ENCODE measurements around the gene DSTYK.

DSTYK gene

DNA sequence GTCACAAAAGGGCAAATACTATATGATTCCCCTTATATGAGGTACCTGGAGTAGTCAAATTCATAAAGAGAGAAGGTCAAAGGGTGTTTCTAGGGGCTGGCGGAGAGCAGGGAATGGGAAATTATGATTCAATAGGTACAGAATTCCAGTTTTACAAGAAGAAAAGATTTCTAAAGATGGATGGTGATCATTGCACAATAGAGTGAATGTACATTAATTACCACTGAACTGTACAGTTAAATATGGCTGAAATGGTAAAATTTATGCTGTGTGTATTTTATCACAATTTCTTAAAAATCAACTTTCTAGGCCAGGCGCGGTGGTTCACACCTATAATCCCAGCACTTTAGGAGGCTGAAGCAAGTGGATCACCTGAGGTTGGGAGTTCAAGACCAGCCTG lies 109.1 kb downstream of the DSTYK start (continued):
- TF ChIP-seq, protein P1, sequence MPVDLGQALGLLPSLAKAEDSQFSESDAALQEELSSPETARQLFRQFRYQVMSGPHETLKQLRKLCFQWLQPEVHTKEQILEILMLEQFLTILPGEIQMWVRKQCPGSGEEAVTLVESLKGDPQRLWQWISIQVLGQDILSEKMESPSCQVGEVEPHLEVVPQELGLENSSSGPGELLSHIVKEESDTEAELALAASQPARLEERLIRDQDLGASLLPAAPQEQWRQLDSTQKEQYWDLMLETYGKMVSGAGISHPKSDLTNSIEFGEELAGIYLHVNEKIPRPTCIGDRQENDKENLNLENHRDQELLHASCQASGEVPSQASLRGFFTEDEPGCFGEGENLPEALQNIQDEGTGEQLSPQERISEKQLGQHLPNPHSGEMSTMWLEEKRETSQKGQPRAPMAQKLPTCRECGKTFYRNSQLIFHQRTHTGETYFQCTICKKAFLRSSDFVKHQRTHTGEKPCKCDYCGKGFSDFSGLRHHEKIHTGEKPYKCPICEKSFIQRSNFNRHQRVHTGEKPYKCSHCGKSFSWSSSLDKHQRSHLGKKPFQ (tag by site-specific recombination; IDR thresholded peaks at IDR 0.05): no peak
- TF ChIP-seq, protein P2, sequence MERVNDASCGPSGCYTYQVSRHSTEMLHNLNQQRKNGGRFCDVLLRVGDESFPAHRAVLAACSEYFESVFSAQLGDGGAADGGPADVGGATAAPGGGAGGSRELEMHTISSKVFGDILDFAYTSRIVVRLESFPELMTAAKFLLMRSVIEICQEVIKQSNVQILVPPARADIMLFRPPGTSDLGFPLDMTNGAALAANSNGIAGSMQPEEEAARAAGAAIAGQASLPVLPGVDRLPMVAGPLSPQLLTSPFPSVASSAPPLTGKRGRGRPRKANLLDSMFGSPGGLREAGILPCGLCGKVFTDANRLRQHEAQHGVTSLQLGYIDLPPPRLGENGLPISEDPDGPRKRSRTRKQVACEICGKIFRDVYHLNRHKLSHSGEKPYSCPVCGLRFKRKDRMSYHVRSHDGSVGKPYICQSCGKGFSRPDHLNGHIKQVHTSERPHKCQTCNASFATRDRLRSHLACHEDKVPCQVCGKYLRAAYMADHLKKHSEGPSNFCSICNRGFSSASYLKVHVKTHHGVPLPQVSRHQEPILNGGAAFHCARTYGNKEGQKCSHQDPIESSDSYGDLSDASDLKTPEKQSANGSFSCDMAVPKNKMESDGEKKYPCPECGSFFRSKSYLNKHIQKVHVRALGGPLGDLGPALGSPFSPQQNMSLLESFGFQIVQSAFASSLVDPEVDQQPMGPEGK (tag by site-specific recombination; IDR thresholded peaks at IDR 0.05): no peak
- no peak for TF ChIP-seq ZNF707 (tag by site-specific recombination; IDR thresholded peaks at IDR 0.05)

DNA sequence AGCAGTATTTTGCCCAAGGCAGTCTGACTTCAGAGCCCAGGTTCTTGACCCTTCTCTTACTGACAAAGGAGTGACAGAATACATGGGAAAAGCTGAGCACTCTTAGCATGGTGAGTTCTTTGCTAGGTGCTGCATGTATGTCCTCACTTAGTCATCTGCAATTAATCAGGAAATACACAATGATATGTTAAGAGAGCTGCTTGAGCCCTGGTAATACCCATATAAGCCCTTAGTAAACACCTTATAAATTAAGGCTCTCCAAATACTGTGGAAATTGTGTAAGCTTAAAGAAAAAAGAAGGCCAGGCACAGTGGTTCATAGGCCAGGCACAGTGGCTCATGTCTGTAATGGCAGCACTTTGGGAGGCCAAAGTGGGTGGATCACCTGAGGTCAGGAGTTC lies 113.3 kb downstream of the DSTYK start:
- ChIA-PET POLR2A (no interaction called here), CTCF (interaction anchor here (1.1 to 1.5 kb wide), 2 partner anchors 109 to 158 kb away, joined by 3 read pairs; no protein-coding TSS in a partner anchor)
- Histone ChIP-seq H3K4me1 (ENCODE audit: control insufficient read depth, insufficient read depth, low read length) (no peaks in the 10 kb centered on the region), H3K9me3 (ENCODE audit: control insufficient read depth, insufficient read depth, low read depth, low read length) (no peaks in the 10 kb centered on the region), H3K36me3 (ENCODE audit: control insufficient read depth in 2 of 2, insufficient read depth in 1 of 2, low read length in 2 of 2) (peaks cover 58 to 96% of the 10 kb centered on the region in 2 experiments), H3K27ac (ENCODE audit: extremely low read depth, low read depth, low read length) (no peak overlapping the region), H3K4me3 (ENCODE audit: low read depth, low read length) (no peak overlapping the region)
- TF ChIP-seq YY1 (tag by site-specific recombination; IDR thresholded peaks at IDR 0.05): no peak
- TF ChIP-seq ZNF777 (tag by site-specific recombination; IDR thresholded peaks at IDR 0.05; ENCODE audit: borderline replicate concordance): no peak
- no peak for TF ChIP-seq GLI2 (tag by site-specific recombination; IDR thresholded peaks at IDR 0.05; ENCODE audit: borderline replicate concordance, low read depth)
- no peak for TF ChIP-seq ZNF843 (tag by site-specific recombination; IDR thresholded peaks at IDR 0.05)
- no peak for TF ChIP-seq ZBTB48 (tag by site-specific recombination; IDR thresholded peaks at IDR 0.05)
- TF ChIP-seq, protein P3, sequence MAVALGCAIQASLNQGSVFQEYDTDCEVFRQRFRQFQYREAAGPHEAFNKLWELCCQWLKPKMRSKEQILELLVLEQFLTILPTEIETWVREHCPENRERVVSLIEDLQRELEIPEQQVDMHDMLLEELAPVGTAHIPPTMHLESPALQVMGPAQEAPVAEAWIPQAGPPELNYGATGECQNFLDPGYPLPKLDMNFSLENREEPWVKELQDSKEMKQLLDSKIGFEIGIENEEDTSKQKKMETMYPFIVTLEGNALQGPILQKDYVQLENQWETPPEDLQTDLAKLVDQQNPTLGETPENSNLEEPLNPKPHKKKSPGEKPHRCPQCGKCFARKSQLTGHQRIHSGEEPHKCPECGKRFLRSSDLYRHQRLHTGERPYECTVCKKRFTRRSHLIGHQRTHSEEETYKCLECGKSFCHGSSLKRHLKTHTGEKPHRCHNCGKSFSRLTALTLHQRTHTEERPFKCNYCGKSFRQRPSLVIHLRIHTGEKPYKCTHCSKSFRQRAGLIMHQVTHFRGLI (tag by site-specific recombination; IDR thresholded peaks at IDR 0.05): no peak
- TF ChIP-seq HOXD13 (CRISPR knock-in tag; IDR thresholded peaks at IDR 0.05; ENCODE audit: borderline replicate concordance): no peak
- no peak for TF ChIP-seq ZNF239 (tag by site-specific recombination; IDR thresholded peaks at IDR 0.05)
- no peak for TF ChIP-seq ZNF146 (tag by site-specific recombination; IDR thresholded peaks at IDR 0.05)
- TF ChIP-seq GLI4 (tag by site-specific recombination; IDR thresholded peaks at IDR 0.05): no peak

DNA sequence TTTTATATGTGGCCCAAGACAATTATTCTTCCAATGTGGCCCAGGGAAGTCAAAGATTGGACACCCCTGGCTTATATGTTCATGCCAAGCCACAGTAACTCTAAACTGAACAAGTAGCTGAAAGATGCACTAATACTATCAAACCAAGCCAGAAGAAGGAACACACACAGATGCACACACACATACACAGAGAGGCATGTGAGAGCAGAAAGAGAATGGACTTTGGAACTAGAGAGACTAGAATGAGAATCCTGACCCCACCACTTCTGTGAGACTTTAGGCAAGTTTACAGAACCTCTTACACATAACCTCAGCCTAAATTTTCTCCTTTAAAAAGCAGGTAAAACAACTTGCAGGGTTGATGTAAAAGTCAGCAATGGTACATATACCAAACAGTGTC lies 116.1 kb downstream of the DSTYK start:
- POLR2A ChIA-PET: no interaction called here
- no peak overlapping the region for H3K27ac ChIP-seq (ENCODE audit: extremely low read depth, low read depth, low read length)
- CTCF ChIA-PET: interaction anchor here (0.5 to 1.3 kb wide), 2 partner anchors 8 to 587 kb away, joined by 3 read pairs; no protein-coding TSS in a partner anchor
- no peaks in the 10 kb centered on the region for H3K9me3 ChIP-seq (ENCODE audit: control insufficient read depth, insufficient read depth, low read depth, low read length)
- no peak overlapping the region for H3K4me3 ChIP-seq (ENCODE audit: low read depth, low read length)
- H3K4me1 ChIP-seq (ENCODE audit: control insufficient read depth, insufficient read depth, low read length): no peaks in the 10 kb centered on the region
- no peak for TF ChIP-seq RBAK (tag by site-specific recombination; IDR thresholded peaks at IDR 0.05)
- no peak for TF ChIP-seq ZNF214 (tag by site-specific recombination; IDR thresholded peaks at IDR 0.05; ENCODE audit: borderline replicate concordance)
- TF ChIP-seq ZNF521 (tag by site-specific recombination; IDR thresholded peaks at IDR 0.05): no peak
- TF ChIP-seq ZNF621 (tag by site-specific recombination; IDR thresholded peaks at IDR 0.05): no peak
- no peak for TF ChIP-seq ZNF140 (tag by site-specific recombination; IDR thresholded peaks at IDR 0.05)
- TF ChIP-seq, protein P4, sequence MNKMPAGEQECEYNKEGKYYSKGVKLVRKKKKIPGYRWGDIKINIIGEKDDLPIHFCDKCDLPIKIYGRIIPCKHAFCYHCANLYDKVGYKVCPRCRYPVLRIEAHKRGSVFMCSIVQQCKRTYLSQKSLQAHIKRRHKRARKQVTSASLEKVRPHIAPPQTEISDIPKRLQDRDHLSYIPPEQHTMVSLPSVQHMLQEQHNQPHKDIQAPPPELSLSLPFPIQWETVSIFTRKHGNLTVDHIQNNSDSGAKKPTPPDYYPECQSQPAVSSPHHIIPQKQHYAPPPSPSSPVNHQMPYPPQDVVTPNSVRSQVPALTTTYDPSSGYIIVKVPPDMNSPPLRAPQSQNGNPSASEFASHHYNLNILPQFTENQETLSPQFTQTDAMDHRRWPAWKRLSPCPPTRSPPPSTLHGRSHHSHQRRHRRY (tag by site-specific recombination; IDR thresholded peaks at IDR 0.05): no peak
- no peak for TF ChIP-seq KLF1 (tag by site-specific recombination; IDR thresholded peaks at IDR 0.05)
- TF ChIP-seq ZBTB1 (tag by site-specific recombination; IDR thresholded peaks at IDR 0.05): no peak
- TF ChIP-seq ZNF837 (tag by site-specific recombination; IDR thresholded peaks at IDR 0.05): no peak
- no peak for TF ChIP-seq ZNF747 (tag by site-specific recombination; IDR thresholded peaks at IDR 0.05)
- no peak for TF ChIP-seq ZBTB21 (tag by site-specific recombination; IDR thresholded peaks at IDR 0.05)
- no peak for TF ChIP-seq ZNF785 (tag by site-specific recombination; IDR thresholded peaks at IDR 0.05)
- TF ChIP-seq, protein P5, sequence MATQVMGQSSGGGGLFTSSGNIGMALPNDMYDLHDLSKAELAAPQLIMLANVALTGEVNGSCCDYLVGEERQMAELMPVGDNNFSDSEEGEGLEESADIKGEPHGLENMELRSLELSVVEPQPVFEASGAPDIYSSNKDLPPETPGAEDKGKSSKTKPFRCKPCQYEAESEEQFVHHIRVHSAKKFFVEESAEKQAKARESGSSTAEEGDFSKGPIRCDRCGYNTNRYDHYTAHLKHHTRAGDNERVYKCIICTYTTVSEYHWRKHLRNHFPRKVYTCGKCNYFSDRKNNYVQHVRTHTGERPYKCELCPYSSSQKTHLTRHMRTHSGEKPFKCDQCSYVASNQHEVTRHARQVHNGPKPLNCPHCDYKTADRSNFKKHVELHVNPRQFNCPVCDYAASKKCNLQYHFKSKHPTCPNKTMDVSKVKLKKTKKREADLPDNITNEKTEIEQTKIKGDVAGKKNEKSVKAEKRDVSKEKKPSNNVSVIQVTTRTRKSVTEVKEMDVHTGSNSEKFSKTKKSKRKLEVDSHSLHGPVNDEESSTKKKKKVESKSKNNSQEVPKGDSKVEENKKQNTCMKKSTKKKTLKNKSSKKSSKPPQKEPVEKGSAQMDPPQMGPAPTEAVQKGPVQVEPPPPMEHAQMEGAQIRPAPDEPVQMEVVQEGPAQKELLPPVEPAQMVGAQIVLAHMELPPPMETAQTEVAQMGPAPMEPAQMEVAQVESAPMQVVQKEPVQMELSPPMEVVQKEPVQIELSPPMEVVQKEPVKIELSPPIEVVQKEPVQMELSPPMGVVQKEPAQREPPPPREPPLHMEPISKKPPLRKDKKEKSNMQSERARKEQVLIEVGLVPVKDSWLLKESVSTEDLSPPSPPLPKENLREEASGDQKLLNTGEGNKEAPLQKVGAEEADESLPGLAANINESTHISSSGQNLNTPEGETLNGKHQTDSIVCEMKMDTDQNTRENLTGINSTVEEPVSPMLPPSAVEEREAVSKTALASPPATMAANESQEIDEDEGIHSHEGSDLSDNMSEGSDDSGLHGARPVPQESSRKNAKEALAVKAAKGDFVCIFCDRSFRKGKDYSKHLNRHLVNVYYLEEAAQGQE (tag by site-specific recombination; IDR thresholded peaks at IDR 0.05): no peak
- peaks cover 40 to 95% of the 10 kb centered on the region in 2 experiments for H3K36me3 ChIP-seq (ENCODE audit: control insufficient read depth in 2 of 2, insufficient read depth in 1 of 2, low read length in 2 of 2)

Measured in HEK293 (cell line).